Motor neuron (in vitro differentiated cells): ENCODE data around the gene PEX14. TPM values are rescaled to one million over a fixed set of nuclear protein-coding genes. Genes with fewer than 3 reads are reported as not detected.

Source experiments
- ATAC-seq, 8 experiments: fragments of 200-7000 bp; cut with Tn5 transposase; replicated peaks in 6 of 8; 2 replicates each; pipeline ENCODE4 v1.8.0; 2021; ENCODE audit warnings: mild to moderate bottlenecking in 8 of 8, moderate library complexity in 8 of 8
- H3K27ac ChIP-seq, 2 donors: fragments of 250-450 bp; sonication (Bioruptor Pico); 2 replicates each; pipeline ENCODE4 v1.9.0; 2021; ENCODE audit warnings: antibody characterized with exemption in 2 of 2, mild to moderate bottlenecking in 2 of 2, moderate library complexity in 1 of 2
- H3K4me1 ChIP-seq, 2 donors: fragments of 250-450 bp; sonication (Bioruptor Pico); replicated peaks in 1 of 2; 2 replicates each; pipeline ENCODE4 v1.6.1; 2021; ENCODE audit warnings: antibody characterized with exemption in 2 of 2, mild to moderate bottlenecking in 2 of 2, moderate library complexity in 1 of 2
- H3K4me3 ChIP-seq, 5 donors: fragments of 250-450 bp; sonication (Bioruptor Pico); 2 replicates each; pipeline ENCODE4 v1.9.0; 2021; ENCODE audit warnings: antibody characterized with exemption in 5 of 5, mild to moderate bottlenecking in 5 of 5, moderate library complexity in 4 of 5
- WGBS, 10 experiments: fragments of 450-650 bp; shearing (Covaris generic); methylation state at CpG; one replicate each; pipeline ENCODE4 v1.0.0; 2022; 5-methylcytosine and 5-hydroxymethylcytosine counted together
- in situ Hi-C, 9 experiments: fragments of 400-800 bp; cut with MboI; loops; one replicate each; pipeline ENCODE4 v1.15.0; 2021; ENCODE audit warnings: low sequenced_read_pairs in 9 of 9, low pct_unique_long_range_greater_than_20kb in 2 of 9; ENCODE audit not compliant: unreplicated experiment in 9 of 9
- total RNA-seq, 8 experiments: library from RNA; unstranded; fragments of 300-600 nt; gene quantifications; 2 replicates each; pipeline versions ENCODE4 v1.2.3 to v1.2.4, GENCODE V29; 2022

PEX14 gene
- total RNA-seq, 8 experiments from 2014 or later, result 16.9 to 31.1 (median 23.4) TPM

GRCh38 chr1:10616696-10617095, 141.9 kb downstream of the PEX14 start:
- H3K27ac ChIP-seq, result no peak overlapping the region
- 92 to 100% (median 98%) methylated on average over 1 to 14 of the region's 15 CpGs; no CpG with 5 or more reads in 3 of the 10 experiments for WGBS, 10 experiments
- no peak overlapping the region for H3K4me3 ChIP-seq
- ATAC-seq, result no peak
- peaks cover 7% of the 10 kb centered on the region in 2 donors for H3K4me1 ChIP-seq
- in situ Hi-C loops, result no loop called here

- H3K27ac ChIP-seq, result no peak overlapping the region
- WGBS, 10 experiments, result 83% methylated on average over 1 of the region's 5 CpGs; no CpG with 5 or more reads in 9 of the 10 experiments
These were observed 142.6 kb downstream of the PEX14 start for GRCh38 chr1:10617318-10617717.

GRCh38 chr1:10617931-10618885, 143.5 kb downstream of the PEX14 start:
- 86 to 100% (median 95%) methylated on average over 1 to 19 of the region's 23 CpGs; no CpG with 5 or more reads in 4 of the 10 experiments for WGBS, 10 experiments
- Histone ChIP-seq H3K4me3 (no peak overlapping the region), H3K27ac (no peak overlapping the region), H3K4me1 (peaks cover 13 to 18% of the 10 kb centered on the region in 2 donors)
- ATAC-seq, result no peak
- in situ Hi-C loops, result no loop called here

More at GRCh38 chr1:10617318-10617717, 142.6 kb downstream of the PEX14 start:
- Histone ChIP-seq H3K4me1 (peaks cover 7 to 9% of the 10 kb centered on the region in 2 donors), H3K4me3 (no peak overlapping the region)
- ATAC-seq, result peak in 2 of 8 experiments; percentile 12 to 19
- in situ Hi-C loops, result no loop called here

GRCh38 chr1:10620776-10621175, 146.0 kb downstream of the PEX14 start:
- H3K4me1 ChIP-seq, result peaks cover 20 to 24% of the 10 kb centered on the region in 2 donors
- in situ Hi-C loops, result no loop called here
- no peak overlapping the region for H3K27ac ChIP-seq
- ATAC-seq, result no peak
- WGBS, 10 experiments, result 80 to 100% (median 97%) methylated on average over 1 to 12 of the region's 12 CpGs; no CpG with 5 or more reads in 1 of the 10 experiments
- no peak overlapping the region for H3K4me3 ChIP-seq

- H3K4me1 ChIP-seq, result peaks cover 20 to 24% of the 10 kb centered on the region in 2 donors
- ATAC-seq, result no peak
- H3K4me3 ChIP-seq, result no peak overlapping the region
- WGBS, 10 experiments, result 47 to 100% (median 93%) methylated on average over 1 to 8 of the region's 9 CpGs; no CpG with 5 or more reads in 4 of the 10 experiments
- in situ Hi-C loops, result no loop called here
- H3K27ac ChIP-seq, result no peak overlapping the region
These were observed 147.2 kb downstream of the PEX14 start for GRCh38 chr1:10621906-10622305.

- H3K4me1 ChIP-seq, result peaks cover 20 to 24% of the 10 kb centered on the region in 2 donors
- ATAC-seq, result peak in 5 of 8 experiments; percentile 85 to 91 (median 89)
- in situ Hi-C loops, result no loop called here
- 50 to 100% (median 80%) methylated on average over 1 to 24 of the region's 24 CpGs; no CpG with 5 or more reads in 1 of the 10 experiments for WGBS, 10 experiments
- H3K27ac ChIP-seq, result no peak overlapping the region
- H3K4me3 ChIP-seq, result no peak overlapping the region
These were observed 148.3 kb downstream of the PEX14 start for GRCh38 chr1:10622910-10623685.

GRCh38 chr1:10623686-10624145, 149.0 kb downstream of the PEX14 start:
- in situ Hi-C loops, result no loop called here
- Histone ChIP-seq H3K27ac (no peak overlapping the region), H3K4me1 (peaks cover 20 to 24% of the 10 kb centered on the region in 2 donors), H3K4me3 (no peak overlapping the region)
- ATAC-seq, result peak in 1 of 8 experiments; percentile 22
- 60 to 100% (median 93%) methylated on average over 1 to 9 of the region's 12 CpGs; no CpG with 5 or more reads in 4 of the 10 experiments for WGBS, 10 experiments

- ATAC-seq, result peak in 1 of 8 experiments; percentile 5
- Histone ChIP-seq H3K4me3 (no peak overlapping the region), H3K27ac (no peak overlapping the region), H3K4me1 (peaks cover 20 to 24% of the 10 kb centered on the region in 2 donors)
- WGBS, 10 experiments, result 84 to 100% (median 94%) methylated on average over 2 to 22 of the region's 26 CpGs; no CpG with 5 or more reads in 3 of the 10 experiments
- in situ Hi-C loops, result no loop called here
These were observed 149.7 kb downstream of the PEX14 start for GRCh38 chr1:10624256-10625050.

GRCh38 chr1:10625076-10625475, 150.3 kb downstream of the PEX14 start:
- no peak overlapping the region for H3K4me3 ChIP-seq
- WGBS, 10 experiments, result 83 to 100% (median 100%) methylated on average over 1 to 7 of the region's 9 CpGs; no CpG with 5 or more reads in 5 of the 10 experiments
- no peak for ATAC-seq
- in situ Hi-C loops, result no loop called here
- H3K27ac ChIP-seq, result no peak overlapping the region
- peaks cover 20 to 24% of the 10 kb centered on the region in 2 donors for H3K4me1 ChIP-seq

- in situ Hi-C loops, result no loop called here
- Histone ChIP-seq H3K27ac (no peak overlapping the region), H3K4me1 (peaks cover 20 to 24% of the 10 kb centered on the region in 2 donors), H3K4me3 (no peak overlapping the region)
- ATAC-seq, result no peak
- WGBS, 10 experiments, result 5 to 100% (median 93%) methylated on average over 1 to 8 of the region's 10 CpGs; no CpG with 5 or more reads in 4 of the 10 experiments
These were observed 150.8 kb downstream of the PEX14 start for GRCh38 chr1:10625554-10625953.

GRCh38 chr1:10626131-10626731, 151.5 kb downstream of the PEX14 start:
- no peak for ATAC-seq
- WGBS, 10 experiments, result 33 to 98% (median 88%) methylated on average over 1 to 10 of the region's 13 CpGs; no CpG with 5 or more reads in 4 of the 10 experiments
- in situ Hi-C loops, result no loop called here
- Histone ChIP-seq H3K27ac (no peak overlapping the region), H3K4me1 (peaks cover 20 to 24% of the 10 kb centered on the region in 2 donors), H3K4me3 (no peak overlapping the region)
